SK-N-SH treated with all-trans-retinoic acid at 6 μM for 48 hours (cell line): ENCODE data around the gene NEMF.
"Not testable (repeated sequence)": the region's sequence is repeated elsewhere in the genome, so short reads cannot be mapped to it uniquely, and the experiment has no call there.

ENCODE experiments used
- ATAC-seq: fragments of 200-7000 bp; cut with Tn5 transposase; 3 replicates; pipeline ENCODE4 v1.9.1; 2020; ENCODE audit warnings: mild to moderate bottlenecking, moderate library complexity
- BACH2 ChIP-seq: fragments of 250-450 bp; sonication (Bioruptor Pico); IDR thresholded peaks from 2 replicates; pipeline ENCODE4 v1.9.0; 2021; ENCODE audit warnings: mild to moderate bottlenecking, borderline replicate concordance
- CSDC2 ChIP-seq: fragments of 250-450 bp; sonication (Bioruptor Pico); IDR thresholded peaks from 2 replicates; pipeline ENCODE4 v1.5.0; 2020; ENCODE audit warnings: mild to moderate bottlenecking, moderate library complexity
- ESRRG ChIP-seq: fragments of 250-450 bp; sonication (Bioruptor Pico); IDR thresholded peaks from 2 replicates; pipeline ENCODE4 v1.6.1; 2021; ENCODE audit warnings: mild to moderate bottlenecking
- GLIS3 ChIP-seq: fragments of 250-450 bp; sonication (Bioruptor Pico); IDR thresholded peaks from 2 replicates; pipeline ENCODE4 v1.5.0; 2020; ENCODE audit warnings: mild to moderate bottlenecking, moderate library complexity
- OSR1 ChIP-seq: fragments of 250-450 bp; sonication (Bioruptor Pico); IDR thresholded peaks from 2 replicates; pipeline ENCODE4 v1.8.0; 2022; ENCODE audit warnings: moderate library complexity, mild to moderate bottlenecking, inconsistent platforms
- PATZ1 ChIP-seq: fragments of 250-450 bp; sonication (Bioruptor Pico); IDR thresholded peaks from 2 replicates; pipeline ENCODE4 v1.8.0; 2020; ENCODE audit warnings: mild to moderate bottlenecking, moderate library complexity, borderline replicate concordance
- POU6F1 ChIP-seq: fragments of 250-450 bp; sonication (Bioruptor Pico); IDR thresholded peaks from 2 replicates; pipeline ENCODE4 v1.8.0; 2021; ENCODE audit warnings: low read depth, mild to moderate bottlenecking, moderate library complexity, borderline replicate concordance
- SNAI2 ChIP-seq: fragments of 250-450 bp; sonication (Bioruptor Pico); IDR thresholded peaks from 2 replicates; pipeline ENCODE4 v1.5.0; 2020; ENCODE audit warnings: mild to moderate bottlenecking, moderate library complexity
- TCF4 ChIP-seq: fragments of 250-450 bp; sonication (Bioruptor Pico); IDR thresholded peaks from 2 replicates; pipeline ENCODE4 v1.8.0; 2021; ENCODE audit warnings: mild to moderate bottlenecking, moderate library complexity, borderline replicate concordance
- TOX ChIP-seq: fragments of 250-450 bp; sonication (Bioruptor Pico); IDR thresholded peaks from 2 replicates; pipeline ENCODE4 v1.8.0; 2021; ENCODE audit warnings: mild to moderate bottlenecking, moderate library complexity, borderline replicate concordance
- TSHZ2 ChIP-seq: fragments of 250-450 bp; sonication (Bioruptor Pico); IDR thresholded peaks from 2 replicates; pipeline ENCODE4 v1.5.0; 2020; ENCODE audit warnings: mild to moderate bottlenecking, moderate library complexity
- ZC3H10 ChIP-seq: fragments of 250-450 bp; sonication (Bioruptor Pico); IDR thresholded peaks from 2 replicates; pipeline ENCODE4 v1.5.1; 2021; ENCODE audit warnings: mild to moderate bottlenecking, moderate library complexity
- ZFP3 ChIP-seq: fragments of 250-450 bp; sonication (Bioruptor Pico); IDR thresholded peaks from 2 replicates; pipeline ENCODE4 v1.5.0; 2020; ENCODE audit warnings: mild to moderate bottlenecking, moderate library complexity
- ZFP30 ChIP-seq: fragments of 450-650 bp; formaldehyde crosslinking; IDR thresholded peaks from 2 replicates; pipeline ENCODE4 v1.5.0; 2022; ENCODE audit warnings: mild to moderate bottlenecking, moderate library complexity
- ZNF565 ChIP-seq: fragments of 450-650 bp; formaldehyde crosslinking; conservative IDR thresholded peaks from 2 replicates; pipeline ENCODE4 v1.5.0; 2020; ENCODE audit warnings: low read depth, mild to moderate bottlenecking, moderate library complexity
- ZNF70 ChIP-seq: fragments of 450-650 bp; formaldehyde crosslinking; IDR thresholded peaks from 2 replicates; pipeline ENCODE4 v1.5.0; 2020; ENCODE audit warnings: mild to moderate bottlenecking, moderate library complexity
- ZNF8 ChIP-seq: fragments of 450-650 bp; formaldehyde crosslinking; IDR thresholded peaks from 2 replicates; pipeline ENCODE4 v1.5.0; 2020; ENCODE audit warnings: mild to moderate bottlenecking, moderate library complexity
- TF ChIP-seq, protein P1 (sequence below): fragments of 250-450 bp; sonication (Bioruptor Pico); IDR thresholded peaks from 2 replicates; pipeline ENCODE4 v1.5.1; 2020; ENCODE audit warnings: low read depth, mild to moderate bottlenecking, moderate library complexity
- TF ChIP-seq, protein P2 (sequence below): fragments of 250-450 bp; sonication (Bioruptor Pico); IDR thresholded peaks from 2 replicates; pipeline ENCODE4 v1.5.1; 2021; ENCODE audit warnings: mild to moderate bottlenecking, moderate library complexity

The NEMF gene

DNA sequence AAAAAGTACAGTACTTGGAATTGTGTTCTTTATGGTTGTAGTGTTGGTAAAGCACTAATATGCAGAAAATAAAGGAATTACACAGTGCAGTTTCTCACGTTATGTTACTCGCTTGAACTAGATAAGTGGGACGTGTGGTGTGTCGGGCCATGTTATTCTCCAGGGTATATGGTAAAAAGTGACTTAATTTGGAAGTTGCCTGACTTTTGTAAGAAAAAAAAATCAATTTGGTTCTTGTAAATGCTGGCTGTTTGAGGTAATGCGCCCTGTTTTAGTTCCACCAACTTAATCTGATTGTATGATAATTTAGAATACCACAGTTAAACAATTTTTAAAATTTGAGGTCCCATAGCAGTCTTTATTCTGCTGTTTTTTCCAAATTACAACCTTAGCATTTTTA, 44.4 kb upstream of the NEMF start:
- no peak for TF ChIP-seq OSR1
- TF ChIP-seq ZC3H10 = no peak
- TF ChIP-seq ESRRG = no peak
- no peak for TF ChIP-seq SNAI2
- no peak for TF ChIP-seq ZNF8 (CRISPR knock-in tag)
- TF ChIP-seq, all 23 proteins: peak for 0
- no peak for ATAC-seq

- ATAC-seq = not testable (repeated sequence)
Measured at GRCh38 chr14:49896272-49896671, 43.7 kb upstream of the NEMF start.

DNA sequence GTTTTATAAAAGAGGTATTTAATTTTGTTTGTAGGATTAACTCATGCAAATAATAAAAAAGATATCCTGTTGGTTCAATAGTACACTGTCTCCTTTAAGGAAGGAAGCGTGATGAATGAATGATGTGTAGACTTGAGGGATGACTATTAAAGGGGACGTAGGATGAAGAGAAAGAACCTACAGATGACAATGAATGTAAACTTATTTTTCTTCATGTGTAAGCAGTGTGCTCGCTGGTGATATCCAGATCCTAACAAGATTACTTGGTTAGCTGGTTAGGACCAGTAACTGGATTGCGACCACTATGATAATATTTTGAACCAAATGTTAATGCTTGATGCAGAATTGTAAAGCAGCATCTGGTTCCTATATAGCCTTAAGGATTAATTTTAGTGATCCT, 42.9 kb upstream of the NEMF start:
- ATAC-seq = no peak
- no peak for TF ChIP-seq ZNF565 (CRISPR knock-in tag)
- TF ChIP-seq CSDC2 (CRISPR knock-in tag) = no peak
- TF ChIP-seq, protein P1, sequence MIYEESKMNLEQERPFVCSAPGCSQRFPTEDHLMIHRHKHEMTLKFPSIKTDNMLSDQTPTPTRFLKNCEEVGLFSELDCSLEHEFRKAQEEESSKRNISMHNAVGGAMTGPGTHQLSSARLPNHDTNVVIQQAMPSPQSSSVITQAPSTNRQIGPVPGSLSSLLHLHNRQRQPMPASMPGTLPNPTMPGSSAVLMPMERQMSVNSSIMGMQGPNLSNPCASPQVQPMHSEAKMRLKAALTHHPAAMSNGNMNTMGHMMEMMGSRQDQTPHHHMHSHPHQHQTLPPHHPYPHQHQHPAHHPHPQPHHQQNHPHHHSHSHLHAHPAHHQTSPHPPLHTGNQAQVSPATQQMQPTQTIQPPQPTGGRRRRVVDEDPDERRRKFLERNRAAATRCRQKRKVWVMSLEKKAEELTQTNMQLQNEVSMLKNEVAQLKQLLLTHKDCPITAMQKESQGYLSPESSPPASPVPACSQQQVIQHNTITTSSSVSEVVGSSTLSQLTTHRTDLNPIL (CRISPR knock-in tag) = no peak
- TF ChIP-seq GLIS3 (CRISPR knock-in tag) = no peak
- TF ChIP-seq TOX (CRISPR knock-in tag) = no peak
- no peak for TF ChIP-seq OSR1
- TF ChIP-seq ZNF70 (CRISPR knock-in tag) = no peak
- TF ChIP-seq ZNF8 (CRISPR knock-in tag) = no peak
- TF ChIP-seq BACH2 (CRISPR knock-in tag) = no peak
- TF ChIP-seq TSHZ2 (CRISPR knock-in tag) = no peak
- TF ChIP-seq POU6F1 (CRISPR knock-in tag) = no peak
- TF ChIP-seq SNAI2 = no peak
- no peak for TF ChIP-seq ZC3H10
- no peak for TF ChIP-seq ZFP3 (CRISPR knock-in tag)
- TF ChIP-seq, all 23 proteins: peak for 0

DNA sequence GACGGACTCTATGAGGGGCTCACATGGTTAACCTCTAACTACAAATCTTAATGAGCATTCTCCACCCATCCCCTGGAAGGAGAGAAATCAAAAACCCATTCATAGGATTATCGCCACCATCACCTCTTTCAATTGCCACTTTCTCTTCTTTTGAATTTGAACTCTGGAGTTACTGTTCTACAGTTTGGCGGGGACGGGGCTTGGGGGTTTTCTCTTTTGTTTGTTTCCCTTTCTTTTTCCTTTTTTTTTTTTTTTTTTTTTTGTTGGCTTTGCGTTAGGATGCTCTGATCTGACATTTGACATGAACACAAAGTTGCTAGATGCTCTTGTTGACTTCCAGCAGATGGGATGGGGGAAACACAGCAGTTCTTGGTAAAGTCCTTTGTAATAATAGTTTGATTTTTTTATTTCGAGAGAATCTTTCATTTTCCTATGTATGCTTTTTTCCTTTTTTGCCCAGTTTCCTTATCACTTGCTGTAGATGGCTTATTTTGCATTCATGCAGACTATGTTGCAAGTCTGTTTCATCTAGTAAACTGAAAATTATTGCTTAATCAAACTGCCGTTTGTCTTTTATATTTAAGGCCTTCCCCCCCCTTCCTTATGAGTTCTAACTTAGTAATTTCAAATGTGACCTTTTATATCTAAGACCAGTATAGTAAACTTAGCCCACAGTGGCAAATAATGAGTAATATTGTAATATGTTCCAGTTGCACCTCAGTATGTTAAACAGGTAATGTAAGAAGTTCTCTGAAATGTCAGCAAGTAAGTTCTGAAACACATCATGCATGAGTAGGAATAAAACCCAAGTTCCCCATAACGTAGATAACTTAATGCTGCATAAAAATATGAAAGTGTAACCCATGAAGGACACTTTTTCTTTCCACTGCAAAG, 41.9 kb upstream of the NEMF start:
- ATAC-seq = not testable (repeated sequence)

DNA sequence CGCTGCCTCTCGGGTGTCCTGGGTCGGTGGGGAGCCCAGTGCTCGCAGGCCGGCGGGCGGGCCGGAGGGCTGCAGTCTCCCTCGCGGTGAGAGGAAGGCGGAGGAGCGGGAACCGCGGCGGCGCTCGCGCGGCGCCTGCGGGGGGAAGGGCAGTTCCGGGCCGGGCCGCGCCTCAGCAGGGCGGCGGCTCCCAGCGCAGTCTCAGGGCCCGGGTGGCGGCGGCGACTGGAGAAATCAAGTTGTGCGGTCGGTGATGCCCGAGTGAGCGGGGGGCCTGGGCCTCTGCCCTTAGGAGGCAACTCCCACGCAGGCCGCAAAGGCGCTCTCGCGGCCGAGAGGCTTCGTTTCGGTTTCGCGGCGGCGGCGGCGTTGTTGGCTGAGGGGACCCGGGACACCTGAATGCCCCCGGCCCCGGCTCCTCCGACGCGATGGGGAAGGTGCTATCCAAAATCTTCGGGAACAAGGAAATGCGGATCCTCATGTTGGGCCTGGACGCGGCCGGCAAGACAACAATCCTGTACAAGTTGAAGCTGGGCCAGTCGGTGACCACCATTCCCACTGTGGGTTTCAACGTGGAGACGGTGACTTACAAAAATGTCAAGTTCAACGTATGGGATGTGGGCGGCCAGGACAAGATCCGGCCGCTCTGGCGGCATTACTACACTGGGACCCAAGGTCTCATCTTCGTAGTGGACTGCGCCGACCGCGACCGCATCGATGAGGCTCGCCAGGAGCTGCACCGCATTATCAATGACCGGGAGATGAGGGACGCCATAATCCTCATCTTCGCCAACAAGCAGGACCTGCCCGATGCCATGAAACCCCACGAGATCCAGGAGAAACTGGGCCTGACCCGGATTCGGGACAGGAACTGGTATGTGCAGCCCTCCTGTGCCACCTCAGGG, 41.0 kb upstream of the NEMF start:
- ATAC-seq = peak; percentile 56
- TF ChIP-seq ZNF565 (CRISPR knock-in tag) (no peak), TOX (CRISPR knock-in tag) (no peak), SNAI2 (no peak), OSR1 (no peak), GLIS3 (CRISPR knock-in tag) (no peak), CSDC2 (CRISPR knock-in tag) (no peak), PATZ1 (CRISPR knock-in tag) (no peak), ZFP30 (no peak), ZC3H10 (no peak), BACH2 (CRISPR knock-in tag) (no peak), TCF4 (CRISPR knock-in tag) (no peak)
- TF ChIP-seq, protein P2, sequence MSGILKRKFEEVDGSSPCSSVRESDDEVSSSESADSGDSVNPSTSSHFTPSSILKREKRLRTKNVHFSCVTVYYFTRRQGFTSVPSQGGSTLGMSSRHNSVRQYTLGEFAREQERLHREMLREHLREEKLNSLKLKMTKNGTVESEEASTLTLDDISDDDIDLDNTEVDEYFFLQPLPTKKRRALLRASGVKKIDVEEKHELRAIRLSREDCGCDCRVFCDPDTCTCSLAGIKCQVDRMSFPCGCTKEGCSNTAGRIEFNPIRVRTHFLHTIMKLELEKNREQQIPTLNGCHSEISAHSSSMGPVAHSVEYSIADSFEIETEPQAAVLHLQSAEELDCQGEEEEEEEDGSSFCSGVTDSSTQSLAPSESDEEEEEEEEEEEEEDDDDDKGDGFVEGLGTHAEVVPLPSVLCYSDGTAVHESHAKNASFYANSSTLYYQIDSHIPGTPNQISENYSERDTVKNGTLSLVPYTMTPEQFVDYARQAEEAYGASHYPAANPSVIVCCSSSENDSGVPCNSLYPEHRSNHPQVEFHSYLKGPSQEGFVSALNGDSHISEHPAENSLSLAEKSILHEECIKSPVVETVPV (CRISPR knock-in tag) = no peak
- TF ChIP-seq, protein P1 (CRISPR knock-in tag) = no peak
